Measurements from ENCODE around the gene DOCK7.

DNA sequence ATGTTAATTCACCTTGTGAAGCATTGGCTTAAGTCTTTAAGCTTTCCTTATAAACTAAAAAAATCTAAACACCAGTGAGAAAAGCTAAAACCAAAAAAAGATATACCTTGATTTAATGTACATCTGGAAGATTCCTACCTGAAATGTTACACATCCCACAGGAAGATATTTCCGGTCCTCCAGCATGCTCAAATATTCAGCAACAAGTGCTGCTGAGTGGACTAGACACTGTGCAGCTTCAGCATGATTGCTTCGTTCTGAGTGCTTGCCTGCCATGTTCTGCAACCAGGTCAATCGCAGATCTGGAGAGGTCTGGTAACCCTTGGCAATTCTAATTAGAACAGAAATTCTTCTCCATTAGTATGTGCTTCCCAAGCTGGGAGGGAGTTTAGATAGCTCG, 194.0 kb downstream of the DOCK7 start:
- no peak for TF ChIP-seq POLR2A (IDR thresholded peaks at IDR 0.05; ENCODE audit: low read length)
- TF ChIP-seq GATA1 (IDR thresholded peaks at IDR 0.05; ENCODE audit: low read depth, low read length) = no peak

Data from erythroblast (primary cell).